Raji (cell line): ENCODE data around the gene ALS2.

Experiments
- POLR2A ChIP-seq: IDR thresholded peaks from 2 replicates; pipeline ENCODE4 v1.6.1; 2011; ENCODE audit warnings: low read depth, low read length, control low read depth; ENCODE audit not compliant: insufficient read depth

ALS2 gene

GRCh38 chr2:201674794-201675193, 105.9 kb downstream of the ALS2 start:
- TF ChIP-seq POLR2A: no peak

DNA sequence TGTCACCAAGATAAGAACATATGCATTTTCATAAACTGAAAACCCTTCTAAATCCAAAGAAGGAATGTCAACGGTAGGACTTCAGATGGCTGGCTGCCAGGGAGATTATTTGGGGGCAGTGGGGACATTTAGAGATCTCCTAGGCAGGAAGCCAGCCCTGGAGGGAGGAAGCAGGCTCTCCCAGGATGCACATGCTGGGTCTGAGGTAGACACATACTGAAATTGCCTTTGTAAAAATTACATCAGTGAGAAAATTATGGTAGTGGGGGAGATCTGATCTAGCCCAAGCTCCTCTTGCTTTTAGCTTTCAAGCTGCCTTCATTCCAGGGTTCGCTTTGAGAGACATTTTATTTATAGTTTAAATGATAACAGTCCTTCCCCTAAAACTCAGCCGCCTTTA, 106.4 kb downstream of the ALS2 start:
- TF ChIP-seq POLR2A: no peak

GRCh38 chr2:201673546-201673945, 107.2 kb downstream of the ALS2 start:
- no peak for TF ChIP-seq POLR2A

- TF ChIP-seq POLR2A: no peak
Observed at GRCh38 chr2:201669865-201670264, 110.9 kb downstream of the ALS2 start.

- no peak for TF ChIP-seq POLR2A
Observed at GRCh38 chr2:201668402-201668910, 112.3 kb downstream of the ALS2 start.

- no peak for TF ChIP-seq POLR2A
Observed at GRCh38 chr2:201664334-201664733, 116.4 kb downstream of the ALS2 start.

DNA sequence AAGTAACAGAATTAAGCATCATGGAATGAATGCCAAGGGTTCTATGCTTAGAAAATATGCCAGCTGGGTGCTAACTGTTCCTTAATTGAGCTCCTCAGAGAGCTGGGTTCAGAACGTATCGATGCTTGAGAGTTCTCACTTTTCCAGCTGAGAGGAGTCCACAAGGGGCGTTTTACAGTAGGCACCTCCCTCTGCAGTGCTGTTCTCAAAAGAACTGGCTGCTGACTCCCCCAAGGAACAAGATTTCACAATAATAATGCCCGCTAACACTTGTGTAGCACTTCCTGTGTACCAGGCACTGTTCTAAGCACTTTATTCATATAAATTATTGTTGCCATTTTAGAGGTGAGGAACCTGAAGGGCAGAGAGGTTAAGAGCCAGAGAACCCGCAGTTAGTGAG, 119.4 kb downstream of the ALS2 start:
- no peak for TF ChIP-seq POLR2A

GRCh38 chr2:201660293-201660895, 120.3 kb downstream of the ALS2 start:
- TF ChIP-seq POLR2A: no peak

DNA sequence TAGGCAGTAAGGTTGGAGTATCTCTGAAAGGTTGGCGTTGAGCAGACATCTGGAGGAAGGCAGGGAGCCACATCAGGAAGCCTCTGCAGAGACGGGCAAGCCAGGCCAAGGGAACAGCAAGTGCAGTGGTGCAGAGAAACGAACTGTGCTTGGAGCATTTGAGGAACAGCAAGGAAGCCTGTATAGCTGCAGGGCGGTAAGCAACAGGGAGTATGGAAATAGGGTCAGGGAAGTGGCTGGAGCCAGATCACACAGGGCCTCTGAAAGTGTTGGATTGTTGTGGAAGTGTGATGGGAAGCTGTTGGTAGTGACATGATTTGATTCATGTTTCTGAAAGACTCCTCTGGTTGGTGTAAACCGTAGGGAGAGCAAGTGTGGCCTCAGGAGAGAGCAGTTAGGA, 124.0 kb downstream of the ALS2 start:
- TF ChIP-seq POLR2A: no peak

DNA sequence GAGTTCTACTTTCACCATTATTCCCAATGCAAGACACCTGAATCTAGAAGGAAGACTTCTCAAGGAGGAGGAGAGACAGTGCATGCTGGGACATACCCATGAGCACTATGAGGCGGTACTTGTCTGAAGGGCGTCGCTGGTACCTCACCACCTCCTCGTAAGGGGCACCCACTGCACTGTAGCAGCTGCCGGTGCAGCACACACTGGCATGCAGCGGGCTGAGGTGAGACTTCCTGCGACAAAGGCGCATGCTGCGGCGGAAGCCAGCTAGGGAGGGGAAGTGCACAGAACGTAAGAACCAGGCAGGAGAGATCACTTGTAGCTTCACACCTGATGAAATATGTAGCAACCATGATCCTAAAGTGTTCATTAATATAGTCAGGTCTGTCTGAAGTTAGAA, 124.6 kb downstream of the ALS2 start:
- TF ChIP-seq POLR2A: no peak

DNA sequence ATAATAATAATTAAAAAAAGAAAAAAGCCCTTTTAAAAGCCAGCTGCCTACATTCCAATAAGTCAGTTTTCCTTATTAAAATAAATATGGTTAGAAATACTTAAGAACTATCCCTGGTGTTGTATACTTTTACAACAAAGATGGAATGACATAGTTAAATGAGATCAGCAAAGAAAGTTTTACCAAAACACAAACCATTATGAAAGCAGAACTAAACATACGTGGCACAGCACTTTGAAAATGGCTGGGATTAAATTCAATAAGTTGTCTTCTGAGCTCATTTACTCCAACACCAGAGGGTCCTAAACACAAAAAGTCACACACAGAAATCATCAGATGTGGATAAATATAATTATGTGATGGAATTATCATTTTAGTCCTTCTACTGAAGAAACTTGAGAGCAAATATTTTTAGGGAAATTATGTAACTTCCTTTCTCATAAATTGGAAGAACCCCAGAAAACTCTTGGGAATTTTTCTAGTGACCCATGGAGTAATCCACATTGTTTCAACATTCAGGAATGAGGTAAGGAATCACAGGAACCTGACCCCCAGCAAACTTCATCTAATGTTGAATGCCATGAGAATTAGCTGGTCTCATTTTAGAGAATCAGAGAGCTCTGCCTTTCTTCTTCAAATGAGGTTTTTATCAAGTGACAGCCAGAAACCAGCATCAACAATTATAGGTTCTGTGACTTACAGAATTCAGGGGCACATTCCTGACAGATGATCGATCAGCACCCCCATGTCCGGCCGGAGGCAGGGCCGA, 125.9 kb downstream of the ALS2 start:
- TF ChIP-seq POLR2A: no peak

- no peak for TF ChIP-seq POLR2A
Observed at GRCh38 chr2:201653221-201653620, 127.5 kb downstream of the ALS2 start.
